GM23338 (cell line): Measurements from ENCODE around the gene SUCLG1. TPM values are rescaled to one million over a fixed set of nuclear protein-coding genes. Genes with fewer than 3 reads are reported as not detected.

ENCODE experiments used
- ATAC-seq: fragments of 200-7000 bp; cut with Tn5 transposase; 3 replicates; pipeline ENCODE4 v1.9.1; 2020
- DNase-seq: peaks from one replicate; pipeline ENCODE4 v3.0.0-alpha.2; 2015; ENCODE audit warnings: low spot score
- H2AFZ ChIP-seq: fragments of 200-600 bp; sonication (generic); 2 replicates; pipeline ENCODE4 v1.8.0; 2016; ENCODE audit warnings: antibody characterized with exemption, mild to moderate bottlenecking, moderate library complexity
- H3F3A ChIP-seq: fragments of 200-600 bp; sonication (generic); replicated peaks from 2 replicates; pipeline ENCODE4 v1.8.0; 2017; ENCODE audit warnings: antibody characterized with exemption, mixed run types, low read depth
- H3K27ac ChIP-seq: fragments of 200-600 bp; sonication (generic); 2 replicates; pipeline ENCODE4 v1.6.1; 2016; ENCODE audit warnings: low read depth
- H3K27me3 ChIP-seq: fragments of 200-600 bp; sonication (generic); 2 replicates; pipeline ENCODE4 v1.8.0; 2016; ENCODE audit warnings: mild to moderate bottlenecking, mixed run types, moderate library complexity; ENCODE audit not compliant: insufficient read depth
- H3K36me3 ChIP-seq: fragments of 200-600 bp; sonication (generic); 2 replicates; pipeline ENCODE4 v1.8.0; 2016; ENCODE audit warnings: mild to moderate bottlenecking; ENCODE audit not compliant: insufficient read depth
- H3K4me1 ChIP-seq: fragments of 200-600 bp; sonication (generic); 2 replicates; pipeline ENCODE4 v1.8.0; 2016; ENCODE audit warnings: mild to moderate bottlenecking, moderate library complexity; ENCODE audit not compliant: insufficient read depth
- H3K4me2 ChIP-seq: fragments of 200-600 bp; sonication (generic); 2 replicates; pipeline ENCODE4 v1.7.1; 2017; ENCODE audit warnings: mixed run types
- H3K4me3 ChIP-seq: fragments of 200-600 bp; sonication (generic); 2 replicates; pipeline ENCODE4 v1.6.1; 2016; ENCODE audit warnings: mixed run types
- H3K79me2 ChIP-seq: fragments of 200-600 bp; sonication (generic); replicated peaks from 2 replicates; pipeline ENCODE4 v1.8.0; 2017; ENCODE audit warnings: mild to moderate bottlenecking; ENCODE audit not compliant: insufficient read depth
- H3K9me2 ChIP-seq: fragments of 200-600 bp; sonication (generic); 2 replicates; pipeline ENCODE4 v1.8.0; 2017; ENCODE audit not compliant: insufficient read depth
- H4K20me1 ChIP-seq: fragments of 200-600 bp; sonication (generic); replicated peaks from 2 replicates; pipeline ENCODE4 v1.8.0; 2017; ENCODE audit warnings: mild to moderate bottlenecking; ENCODE audit not compliant: insufficient read depth
- H3K27ac Mint-ChIP-seq: 2 replicates; pipeline ENCODE4 v1.8.0; 2020; ENCODE audit warnings: inconsistent platforms, mild to moderate bottlenecking, moderate library complexity, mixed read lengths
- H3K27me3 Mint-ChIP-seq: 3 replicates; pipeline ENCODE4 v1.8.0; 2022; ENCODE audit warnings: low read depth, mild to moderate bottlenecking, moderate library complexity, mixed read lengths, inconsistent platforms; ENCODE audit not compliant: insufficient read depth, poor library complexity
- H3K36me3 Mint-ChIP-seq: 3 replicates; pipeline ENCODE4 v1.8.0; 2021; ENCODE audit warnings: low read depth, mild to moderate bottlenecking, inconsistent platforms, moderate library complexity, mixed read lengths
- H3K4me1 Mint-ChIP-seq: 3 replicates; pipeline ENCODE4 v1.8.0; 2020; ENCODE audit warnings: mild to moderate bottlenecking, inconsistent platforms, mixed read lengths
- H3K4me3 Mint-ChIP-seq: 3 replicates; pipeline ENCODE4 v1.8.0; 2021; ENCODE audit warnings: moderate library complexity, mild to moderate bottlenecking, inconsistent platforms, mixed read lengths
- H3K9me3 Mint-ChIP-seq: 3 replicates; pipeline ENCODE4 v1.8.0; 2020; ENCODE audit warnings: moderate library complexity, mild to moderate bottlenecking, inconsistent platforms, mixed read lengths
- CREB1 ChIP-seq: fragments of 250-450 bp; sonication (Bioruptor Pico); IDR thresholded peaks from 2 replicates; pipeline ENCODE4 v1.5.0; 2020; ENCODE audit warnings: low read depth, mild to moderate bottlenecking, moderate library complexity
- ETS1 ChIP-seq: IDR thresholded peaks from 2 replicates; pipeline ENCODE4 v1.6.1; 2016; ENCODE audit warnings: antibody characterized with exemption
- EZH2phosphoT487 ChIP-seq: fragments of 200-600 bp; sonication (generic); IDR thresholded peaks from one replicate; pipeline ENCODE4 v1.8.1; 2018; ENCODE audit warnings: antibody characterized with exemption; ENCODE audit not compliant: unreplicated experiment
- JUNB ChIP-seq: IDR thresholded peaks from one replicate; pipeline ENCODE4 v1.6.1; 2016; ENCODE audit warnings: antibody characterized with exemption; ENCODE audit not compliant: unreplicated experiment
- NANOG ChIP-seq: IDR thresholded peaks from 2 replicates; pipeline ENCODE4 v1.6.1; 2016; ENCODE audit warnings: antibody characterized with exemption, borderline replicate concordance
- POLR2AphosphoS5 ChIP-seq: IDR thresholded peaks from 2 replicates; pipeline ENCODE4 v1.6.1; 2016; ENCODE audit warnings: antibody characterized with exemption, low read depth
- REST ChIP-seq: IDR thresholded peaks from one replicate; pipeline ENCODE4 v1.6.1; 2018; ENCODE audit warnings: antibody characterized with exemption; ENCODE audit not compliant: unreplicated experiment
- STAT1 ChIP-seq: IDR thresholded peaks from one replicate; pipeline ENCODE4 v1.6.1; 2016; ENCODE audit warnings: antibody characterized with exemption; ENCODE audit not compliant: unreplicated experiment
- ZNF114 ChIP-seq: fragments of 250-450 bp; sonication (Bioruptor Pico); IDR thresholded peaks from 2 replicates; pipeline ENCODE4 v1.5.0; 2020; ENCODE audit warnings: mild to moderate bottlenecking, moderate library complexity
- ZNF331 ChIP-seq: fragments of 250-450 bp; sonication (Bioruptor Pico); IDR thresholded peaks from 2 replicates; pipeline ENCODE4 v1.5.0; 2020; ENCODE audit warnings: low read depth, mild to moderate bottlenecking, moderate library complexity
- ZNF462 ChIP-seq: fragments of 250-450 bp; sonication (Bioruptor Pico); IDR thresholded peaks from 2 replicates; pipeline ENCODE4 v1.5.0; 2020; ENCODE audit warnings: mild to moderate bottlenecking, moderate library complexity
- polyA plus RNA-seq: library from polyadenylated mRNA; unstranded; fragments of >200 nt; fragmentation: Nextera tagmentation; extraction: Ambion mirVana; gene quantifications from 2 replicates; pipeline ENCODE4 v1.2.1, GENCODE V29; 2016
- total RNA-seq: library from RNA; depleted of rRNA; stranded (reverse); fragments of >200 nt; shearing (Covaris generic); gene quantifications from 2 replicates; pipeline ENCODE4 v1.2.3, GENCODE V29; 2014
- TF ChIP-seq, protein P1 (sequence below), 2 experiments: fragments of 200-600 bp in 1 of 2; sonication (generic) in 1 of 2; conservative IDR thresholded peaks; 2 replicates each; pipeline versions ENCODE4 v1.5.1 to v1.6.1; 2016 to 2017; ENCODE audit warnings: antibody characterized with exemption in 2 of 2, low read depth in 2 of 2, mild to moderate bottlenecking in 2 of 2, moderate library complexity in 1 of 2

Gene SUCLG1
- total and polyA plus RNA-seq, 2 experiments from 2014 or later = 24.3 to 36.0 TPM

DNA sequence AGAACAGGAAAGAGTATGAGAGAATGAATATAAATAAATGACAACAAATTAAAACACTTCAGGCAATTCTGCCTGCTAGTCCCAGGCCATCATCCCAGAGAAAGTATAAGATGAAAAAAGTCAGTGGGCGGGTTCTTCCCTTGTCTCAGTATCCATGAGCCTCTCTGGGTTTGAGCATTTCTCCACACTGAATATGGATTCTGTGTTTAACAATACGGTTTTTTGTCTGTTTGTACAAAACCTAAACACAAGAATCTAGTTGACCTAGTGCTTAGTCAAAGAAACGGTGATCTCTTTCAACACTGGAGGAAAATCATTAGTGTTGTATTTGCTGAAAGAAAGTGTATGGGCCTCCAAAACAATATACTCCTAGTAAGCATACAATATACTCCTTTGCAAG, 10.0 kb downstream of the SUCLG1 start (continued):
- TF ChIP-seq REST (no peak), JUNB (no peak), ZNF114 (no peak), NANOG (no peak), STAT1 (no peak), ZNF331 (no peak)

GRCh38 chr2:84443477-84443876, 15.6 kb downstream of the SUCLG1 start:
- Histone ChIP-seq H3K4me1 (no peaks in the 10 kb centered on the region), H4K20me1 (no peaks in the 10 kb centered on the region), H3F3A (no peaks in the 10 kb centered on the region), H3K36me3 (no peaks in the 10 kb centered on the region; the same call in 1 of the 2 replicates), H3K27me3 (no peaks in the 10 kb centered on the region), H2AFZ (no peak overlapping the region), H3K9me2 (peaks cover 3% of the 10 kb centered on the region; the same call in 1 of the 2 replicates), H3K4me3 (no peak overlapping the region), H3K4me2 (no peak overlapping the region), H3K27ac (no peak overlapping the region), H3K79me2 (no peaks in the 10 kb centered on the region)
- peaks cover 1% of the 10 kb centered on the region for H3K27me3 Mint-ChIP-seq
- ATAC-seq (no peak), DNase-seq (no peak)
- H3K4me3 Mint-ChIP-seq = no peak overlapping the region
- H3K9me3 Mint-ChIP-seq = no peaks in the 10 kb centered on the region; the same call in 2 of the 3 replicates
- H3K27ac Mint-ChIP-seq = no peak overlapping the region
- H3K36me3 Mint-ChIP-seq = peaks cover 58% of the 10 kb centered on the region
- no peaks in the 10 kb centered on the region for H3K4me1 Mint-ChIP-seq
- TF ChIP-seq NANOG (no peak), EZH2phosphoT487 (no peak), STAT1 (no peak), CREB1 (CRISPR knock-in tag) (no peak), ZNF462 (CRISPR knock-in tag) (no peak), POLR2AphosphoS5 (no peak), ETS1 (no peak), JUNB (no peak)
- TF ChIP-seq, protein P1, sequence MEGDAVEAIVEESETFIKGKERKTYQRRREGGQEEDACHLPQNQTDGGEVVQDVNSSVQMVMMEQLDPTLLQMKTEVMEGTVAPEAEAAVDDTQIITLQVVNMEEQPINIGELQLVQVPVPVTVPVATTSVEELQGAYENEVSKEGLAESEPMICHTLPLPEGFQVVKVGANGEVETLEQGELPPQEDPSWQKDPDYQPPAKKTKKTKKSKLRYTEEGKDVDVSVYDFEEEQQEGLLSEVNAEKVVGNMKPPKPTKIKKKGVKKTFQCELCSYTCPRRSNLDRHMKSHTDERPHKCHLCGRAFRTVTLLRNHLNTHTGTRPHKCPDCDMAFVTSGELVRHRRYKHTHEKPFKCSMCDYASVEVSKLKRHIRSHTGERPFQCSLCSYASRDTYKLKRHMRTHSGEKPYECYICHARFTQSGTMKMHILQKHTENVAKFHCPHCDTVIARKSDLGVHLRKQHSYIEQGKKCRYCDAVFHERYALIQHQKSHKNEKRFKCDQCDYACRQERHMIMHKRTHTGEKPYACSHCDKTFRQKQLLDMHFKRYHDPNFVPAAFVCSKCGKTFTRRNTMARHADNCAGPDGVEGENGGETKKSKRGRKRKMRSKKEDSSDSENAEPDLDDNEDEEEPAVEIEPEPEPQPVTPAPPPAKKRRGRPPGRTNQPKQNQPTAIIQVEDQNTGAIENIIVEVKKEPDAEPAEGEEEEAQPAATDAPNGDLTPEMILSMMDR (conservative IDR thresholded peaks at IDR 0.05; ENCODE audit: low read depth in 2 of 2) = no peak
